ENCODE measurements around the gene CTXND2. TPM values are rescaled to one million over a fixed set of nuclear protein-coding genes. Genes with fewer than 3 reads are reported as not detected.

Gene CTXND2
- total RNA-seq, 2 donors from 2014 or later: 1.4 TPM; not detected in 1

DNA sequence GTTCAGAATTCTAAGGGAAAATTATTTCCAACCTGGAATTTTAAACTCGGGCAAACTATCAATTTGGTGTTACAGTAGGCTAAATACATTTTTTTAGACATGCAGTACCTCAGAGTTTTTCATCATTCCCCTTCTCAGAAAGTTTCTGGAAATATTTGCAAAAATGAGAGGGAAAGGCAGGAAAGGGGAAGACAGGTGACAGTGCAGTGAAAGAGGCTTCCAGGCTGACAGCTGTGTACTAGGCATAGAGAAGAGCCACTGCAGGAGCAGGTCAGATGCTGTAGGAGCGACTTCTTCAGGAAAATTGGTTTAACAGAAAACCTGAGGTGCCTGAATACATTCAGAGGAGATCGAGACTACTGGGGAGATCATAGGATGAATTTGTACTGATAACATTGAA lies 67.8 kb downstream of the CTXND2 start:
- 94% methylated on average over 3 of the region's 3 CpGs for WGBS
- H3K27me3 ChIP-seq (replicated peaks; ENCODE audit: insufficient read depth): no peaks in the 10 kb centered on the region
- no peaks in the 10 kb centered on the region for H3K9me3 ChIP-seq
- no peak for DNase-seq (ENCODE audit: low spot score)
- H3K4me3 ChIP-seq: no peak overlapping the region
- no peaks in the 10 kb centered on the region for H3K4me1 ChIP-seq (replicated peaks)
- TF ChIP-seq, protein P1, sequence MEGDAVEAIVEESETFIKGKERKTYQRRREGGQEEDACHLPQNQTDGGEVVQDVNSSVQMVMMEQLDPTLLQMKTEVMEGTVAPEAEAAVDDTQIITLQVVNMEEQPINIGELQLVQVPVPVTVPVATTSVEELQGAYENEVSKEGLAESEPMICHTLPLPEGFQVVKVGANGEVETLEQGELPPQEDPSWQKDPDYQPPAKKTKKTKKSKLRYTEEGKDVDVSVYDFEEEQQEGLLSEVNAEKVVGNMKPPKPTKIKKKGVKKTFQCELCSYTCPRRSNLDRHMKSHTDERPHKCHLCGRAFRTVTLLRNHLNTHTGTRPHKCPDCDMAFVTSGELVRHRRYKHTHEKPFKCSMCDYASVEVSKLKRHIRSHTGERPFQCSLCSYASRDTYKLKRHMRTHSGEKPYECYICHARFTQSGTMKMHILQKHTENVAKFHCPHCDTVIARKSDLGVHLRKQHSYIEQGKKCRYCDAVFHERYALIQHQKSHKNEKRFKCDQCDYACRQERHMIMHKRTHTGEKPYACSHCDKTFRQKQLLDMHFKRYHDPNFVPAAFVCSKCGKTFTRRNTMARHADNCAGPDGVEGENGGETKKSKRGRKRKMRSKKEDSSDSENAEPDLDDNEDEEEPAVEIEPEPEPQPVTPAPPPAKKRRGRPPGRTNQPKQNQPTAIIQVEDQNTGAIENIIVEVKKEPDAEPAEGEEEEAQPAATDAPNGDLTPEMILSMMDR (IDR thresholded peaks at IDR 0.05): no peak
- TF ChIP-seq POLR2A (IDR thresholded peaks at IDR 0.05) (no peak), POLR2AphosphoS5 (IDR thresholded peaks at IDR 0.05) (no peak)
- H3K36me3 ChIP-seq: peaks cover 0 to 7% of the 10 kb centered on the region in 2 donors
- intact Hi-C loops (cut with DNase I): no loop called here
- H3K27ac ChIP-seq: no peak overlapping the region

DNA sequence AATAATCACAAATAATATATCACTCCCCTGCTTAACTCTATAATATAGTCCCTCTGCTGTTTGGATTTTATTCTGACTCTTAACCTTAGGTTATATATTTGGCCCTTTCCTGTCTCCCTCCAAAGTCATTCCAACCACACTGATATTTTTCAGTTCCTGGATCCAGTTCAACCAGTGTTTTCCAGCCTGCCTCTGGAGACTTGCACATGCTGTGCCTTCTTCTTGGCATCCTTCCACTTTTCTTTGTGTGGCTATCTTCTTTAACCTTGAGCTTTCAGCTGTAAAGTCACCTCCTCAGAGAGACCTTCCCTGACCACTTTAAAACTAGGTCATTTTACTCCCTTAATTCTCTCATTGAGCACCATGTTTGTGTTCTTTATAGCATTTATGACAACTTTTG lies 68.3 kb downstream of the CTXND2 start:
- intact Hi-C loops (cut with DNase I): no loop called here
- TF ChIP-seq, protein P1 (IDR thresholded peaks at IDR 0.05): no peak
- no peak for TF ChIP-seq POLR2AphosphoS5 (IDR thresholded peaks at IDR 0.05)
- no peak for TF ChIP-seq POLR2A (IDR thresholded peaks at IDR 0.05)
- Histone ChIP-seq H3K27me3 (replicated peaks; ENCODE audit: insufficient read depth) (no peaks in the 10 kb centered on the region), H3K4me1 (replicated peaks) (no peaks in the 10 kb centered on the region), H3K4me3 (no peak overlapping the region), H3K36me3 (peaks cover 0 to 7% of the 10 kb centered on the region in 2 donors), H3K27ac (no peak overlapping the region), H3K9me3 (no peaks in the 10 kb centered on the region)
- no peak for DNase-seq (ENCODE audit: low spot score)

DNA sequence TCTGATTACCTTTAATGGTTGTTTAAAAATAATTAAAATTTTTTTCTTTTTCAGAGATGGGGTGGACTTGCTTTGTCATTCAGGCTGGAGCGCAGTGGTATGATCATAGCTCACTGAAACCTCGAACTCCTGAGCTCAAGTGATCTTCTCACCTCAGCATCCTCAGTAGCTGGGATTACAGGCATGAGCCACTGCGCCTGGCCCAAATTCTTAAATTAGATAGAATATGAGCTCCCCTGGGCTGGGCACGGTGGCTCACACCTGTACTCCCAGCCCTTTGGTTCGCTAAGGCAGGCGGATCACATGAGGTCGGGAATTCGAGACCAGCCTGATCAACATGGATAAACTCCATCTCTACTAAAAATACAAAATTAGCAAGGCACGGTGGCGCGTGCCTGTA lies 70.7 kb downstream of the CTXND2 start:
- Histone ChIP-seq H3K27ac (no peak overlapping the region), H3K4me3 (no peak overlapping the region), H3K36me3 (peaks cover 0 to 5% of the 10 kb centered on the region in 2 donors), H3K9me3 (no peaks in the 10 kb centered on the region), H3K4me1 (replicated peaks) (no peaks in the 10 kb centered on the region), H3K27me3 (replicated peaks; ENCODE audit: insufficient read depth) (no peaks in the 10 kb centered on the region)
- DNase-seq (ENCODE audit: low spot score): no peak
- 97% methylated on average over 11 of the region's 11 CpGs for WGBS
- TF ChIP-seq POLR2AphosphoS5 (IDR thresholded peaks at IDR 0.05) (no peak), POLR2A (IDR thresholded peaks at IDR 0.05) (no peak)
- TF ChIP-seq, protein P1 (IDR thresholded peaks at IDR 0.05): no peak
- intact Hi-C loops (cut with DNase I): no loop called here

DNA sequence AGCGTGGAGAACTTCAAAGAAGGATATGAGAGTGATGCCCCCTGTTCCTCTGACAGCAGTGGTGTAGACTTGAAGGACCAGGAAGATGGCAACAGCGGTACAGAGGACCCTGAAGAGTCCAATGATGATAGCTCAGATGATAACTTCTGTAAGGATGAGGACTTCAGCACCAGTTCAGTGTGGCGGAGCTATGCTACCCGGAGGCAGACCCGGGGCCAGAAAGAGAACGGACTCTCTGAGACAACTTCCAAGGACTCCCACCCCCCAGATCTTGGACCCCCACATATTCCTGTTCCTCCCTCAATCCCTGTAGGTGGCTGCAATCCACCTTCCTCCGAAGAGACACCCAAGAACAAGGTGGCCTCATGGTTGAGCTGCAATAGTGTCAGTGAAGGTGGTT lies 73.7 kb downstream of the CTXND2 start:
- H3K9me3 ChIP-seq: no peaks in the 10 kb centered on the region
- WGBS: 93% methylated on average over 7 of the region's 7 CpGs
- H3K27me3 ChIP-seq (replicated peaks; ENCODE audit: insufficient read depth): no peaks in the 10 kb centered on the region

DNA sequence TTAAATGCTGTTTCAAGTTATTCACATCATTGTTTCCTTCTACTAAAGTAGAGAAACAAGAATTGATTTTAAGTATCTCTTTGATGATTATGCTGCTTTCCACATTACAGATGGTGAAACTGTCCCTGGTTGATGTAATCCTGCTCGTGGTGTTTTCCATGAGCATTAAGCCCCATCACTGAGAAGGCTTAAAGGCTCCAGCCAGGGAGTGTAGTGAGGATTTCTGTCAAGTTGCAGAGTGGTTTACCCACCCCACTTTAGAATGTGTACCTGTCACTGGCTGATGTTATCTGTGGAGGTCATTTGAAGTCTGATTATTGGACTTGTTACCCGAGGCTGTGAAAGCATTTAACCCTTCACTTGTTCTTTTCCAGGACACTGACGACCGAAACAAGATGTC lies 74.8 kb downstream of the CTXND2 start:
- DNase-seq (ENCODE audit: low spot score): no peak
- no peaks in the 10 kb centered on the region for H3K4me1 ChIP-seq (replicated peaks)
- peaks cover 13 to 24% of the 10 kb centered on the region in 2 donors for H3K36me3 ChIP-seq
- H3K4me3 ChIP-seq: no peak overlapping the region
- WGBS: 58% methylated on average over 4 of the region's 4 CpGs
- H3K27me3 ChIP-seq (replicated peaks; ENCODE audit: insufficient read depth): no peaks in the 10 kb centered on the region
- no peaks in the 10 kb centered on the region for H3K9me3 ChIP-seq
- TF ChIP-seq POLR2A (IDR thresholded peaks at IDR 0.05) (no peak), POLR2AphosphoS5 (IDR thresholded peaks at IDR 0.05) (no peak)
- TF ChIP-seq, protein P1 (IDR thresholded peaks at IDR 0.05): no peak
- intact Hi-C loops (cut with DNase I): no loop called here
- H3K27ac ChIP-seq: no peak overlapping the region

More for the DNA sequence above, 73.7 kb downstream of the CTXND2 start:
- Histone ChIP-seq H3K4me1 (replicated peaks) (no peaks in the 10 kb centered on the region), H3K27ac (no peak overlapping the region), H3K4me3 (no peak overlapping the region), H3K36me3 (peaks cover 1 to 12% of the 10 kb centered on the region in 2 donors)
- intact Hi-C loops (cut with DNase I): no loop called here
- no peak for DNase-seq (ENCODE audit: low spot score)
- TF ChIP-seq POLR2AphosphoS5 (IDR thresholded peaks at IDR 0.05) (no peak), POLR2A (IDR thresholded peaks at IDR 0.05) (no peak)

Other genes with a start within 250 kb of the CTXND2 start
- gene GOLPH3L, start 190.0 kb upstream of the CTXND2 start, total RNA-seq: 10 to 100 TPM; 25.0 to 39.8 TPM
- 10 to 100 TPM in 1 of 2 donors, not detected in 1; 16.5 TPM for gene HORMAD1, start 166.2 kb upstream of the CTXND2 start, total RNA-seq
- gene CTSS, start 121.4 kb upstream of the CTXND2 start, total RNA-seq: 10 to 100 TPM; 11.3 to 24.6 TPM
- 10 to 100 TPM in 1 of 2 donors, 1 to 10 TPM in 1; 6.6 to 30.4 TPM for gene CTSK, start 78.9 kb upstream of the CTXND2 start, total RNA-seq
- 10 to 100 TPM; 31.3 to 54.6 TPM for gene ARNT, start 10.5 kb upstream of the CTXND2 start, total RNA-seq
- 10 to 100 TPM; 26.3 to 63.8 TPM for gene SETDB1, start 39.2 kb downstream of the CTXND2 start, total RNA-seq
- gene CERS2, start 87.7 kb downstream of the CTXND2 start, total RNA-seq: 100 to 1,000 TPM; 117 to 141 TPM
- 1 to 10 TPM; 1.1 to 3.4 TPM for gene ANXA9, start 95.2 kb downstream of the CTXND2 start, total RNA-seq
- 10 to 100 TPM; 26.8 to 65.4 TPM for gene MINDY1, start 119.8 kb downstream of the CTXND2 start, total RNA-seq
- 10 to 100 TPM; 29.2 to 37.5 TPM for gene PRUNE1, start 121.3 kb downstream of the CTXND2 start, total RNA-seq
- gene BNIPL, start 149.4 kb downstream of the CTXND2 start, total RNA-seq: 10 to 100 TPM; 13.2 to 14.8 TPM
- gene C1orf56, start 160.6 kb downstream of the CTXND2 start, total RNA-seq: 10 to 100 TPM; 17.3 to 17.7 TPM
- 10 to 100 TPM; 66.6 to 67.4 TPM for gene CDC42SE1, start 172.5 kb downstream of the CTXND2 start, total RNA-seq
- 1 to 10 TPM in 1 of 2 donors, under 1 TPM in 1; 0.64 to 1.9 TPM for gene MLLT11, start 173.3 kb downstream of the CTXND2 start, total RNA-seq
- gene GABPB2, start 183.6 kb downstream of the CTXND2 start, total RNA-seq: 10 to 100 TPM; 14.7 to 23.5 TPM